GM21737 (cell line): ENCODE measurements around the gene NKX2-3.

Experiments used
- ATAC-seq: cut with Tn5 transposase; IDR thresholded peaks from one replicate; pipeline ENCODE4 v1.9.1; 2021; ENCODE audit warnings: mild to moderate bottlenecking, moderate library complexity; ENCODE audit not compliant: unreplicated experiment

NKX2-3 gene

DNA sequence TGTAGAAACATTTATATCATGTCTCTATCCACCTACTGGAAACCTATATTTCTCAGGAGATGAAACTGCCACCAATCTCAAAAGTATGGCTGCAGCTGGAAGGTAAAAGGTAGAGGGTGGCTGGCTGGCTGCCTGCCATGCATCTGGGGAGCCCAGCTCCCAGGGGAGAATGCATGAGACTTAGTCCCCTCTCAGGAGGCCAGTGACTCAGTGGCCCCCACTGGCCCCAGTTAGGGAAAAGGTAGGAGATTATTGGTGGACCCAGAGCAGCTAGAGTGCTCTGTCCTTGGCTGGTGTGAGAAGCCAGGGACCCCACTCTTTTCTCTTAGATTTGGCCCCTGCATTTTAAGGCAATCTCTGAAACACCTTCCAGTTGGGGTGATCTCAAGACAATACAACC is 6.8 kb upstream of the NKX2-3 start:
- no peak for ATAC-seq

DNA sequence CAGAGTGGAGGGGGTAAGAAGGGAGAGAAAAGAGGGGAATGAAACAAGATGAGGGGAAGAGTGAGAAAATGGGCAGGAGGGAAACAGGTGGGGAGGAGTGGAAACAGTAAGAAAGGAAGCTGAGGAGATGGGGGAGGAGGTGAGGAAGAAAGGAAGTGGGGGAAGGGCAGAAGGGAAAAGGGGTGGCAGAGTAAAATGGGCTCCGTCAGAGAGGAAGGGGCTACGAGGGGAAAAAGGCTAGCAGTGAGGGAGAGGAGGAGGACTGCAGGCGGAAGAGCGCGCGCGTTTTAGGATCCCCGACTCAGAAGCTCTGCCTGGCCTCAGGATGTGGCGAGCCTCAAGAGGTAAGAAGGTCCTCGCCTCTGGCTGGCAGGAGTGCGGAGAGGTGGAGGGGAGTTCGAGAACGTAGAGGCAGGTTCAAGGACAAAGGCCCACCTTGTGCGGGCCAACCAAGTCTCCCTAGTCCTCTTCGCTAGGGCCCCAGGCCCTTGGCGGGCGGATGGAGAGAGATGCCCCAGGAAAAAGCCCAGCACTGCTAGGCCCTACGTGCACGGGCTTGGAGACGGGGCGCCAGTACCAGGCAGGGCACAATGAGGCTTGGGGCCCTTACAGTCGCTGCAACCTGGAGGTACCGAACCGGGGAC is 5.8 kb upstream of the NKX2-3 start:
- no peak for ATAC-seq

DNA sequence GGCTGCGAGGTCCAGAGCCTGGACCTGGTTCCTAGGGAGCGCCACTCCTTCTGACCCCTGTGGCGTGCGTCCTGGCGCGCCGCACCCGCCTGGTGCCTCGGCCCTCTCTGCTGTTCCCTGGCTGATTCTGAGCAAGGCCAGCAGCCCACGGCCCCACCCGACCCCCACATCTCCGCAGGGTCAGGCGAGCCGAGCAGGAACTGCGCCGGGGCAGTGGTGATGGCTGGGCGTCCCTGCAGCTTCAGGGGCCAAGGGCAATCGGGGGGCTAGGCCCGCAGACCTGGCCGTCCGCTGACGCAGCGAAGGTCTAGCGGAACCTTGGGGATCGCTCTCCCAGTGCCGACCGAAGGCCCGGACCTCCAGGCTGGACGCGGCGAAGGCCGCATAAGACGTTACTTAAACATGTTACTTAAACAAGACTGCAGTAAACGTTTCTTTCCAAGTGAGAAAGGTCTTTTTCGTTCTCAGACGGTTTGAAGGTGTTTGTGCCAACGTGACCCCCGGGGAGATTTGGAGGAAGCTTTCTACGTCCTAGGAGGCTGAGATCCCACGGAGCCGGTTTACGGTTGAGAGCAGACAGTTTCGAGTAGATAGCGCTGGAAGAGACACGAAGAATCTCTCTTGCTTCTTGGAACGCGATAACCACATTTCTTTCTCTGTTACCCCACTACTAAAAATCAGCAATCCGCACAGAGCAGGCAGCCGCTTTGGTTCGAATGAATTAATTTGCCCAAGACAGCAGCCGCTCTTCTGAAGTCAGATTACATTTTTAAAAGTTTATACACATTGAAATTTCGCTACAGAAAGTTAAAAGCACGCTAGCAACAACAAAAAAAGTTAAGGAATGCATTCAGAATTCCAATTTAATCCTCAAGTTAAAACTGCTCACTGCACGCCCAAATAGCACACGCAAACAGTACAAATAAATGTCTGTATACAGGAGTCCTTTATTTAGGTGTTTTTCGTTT is 4.9 kb upstream of the NKX2-3 start:
- ATAC-seq = no peak

DNA sequence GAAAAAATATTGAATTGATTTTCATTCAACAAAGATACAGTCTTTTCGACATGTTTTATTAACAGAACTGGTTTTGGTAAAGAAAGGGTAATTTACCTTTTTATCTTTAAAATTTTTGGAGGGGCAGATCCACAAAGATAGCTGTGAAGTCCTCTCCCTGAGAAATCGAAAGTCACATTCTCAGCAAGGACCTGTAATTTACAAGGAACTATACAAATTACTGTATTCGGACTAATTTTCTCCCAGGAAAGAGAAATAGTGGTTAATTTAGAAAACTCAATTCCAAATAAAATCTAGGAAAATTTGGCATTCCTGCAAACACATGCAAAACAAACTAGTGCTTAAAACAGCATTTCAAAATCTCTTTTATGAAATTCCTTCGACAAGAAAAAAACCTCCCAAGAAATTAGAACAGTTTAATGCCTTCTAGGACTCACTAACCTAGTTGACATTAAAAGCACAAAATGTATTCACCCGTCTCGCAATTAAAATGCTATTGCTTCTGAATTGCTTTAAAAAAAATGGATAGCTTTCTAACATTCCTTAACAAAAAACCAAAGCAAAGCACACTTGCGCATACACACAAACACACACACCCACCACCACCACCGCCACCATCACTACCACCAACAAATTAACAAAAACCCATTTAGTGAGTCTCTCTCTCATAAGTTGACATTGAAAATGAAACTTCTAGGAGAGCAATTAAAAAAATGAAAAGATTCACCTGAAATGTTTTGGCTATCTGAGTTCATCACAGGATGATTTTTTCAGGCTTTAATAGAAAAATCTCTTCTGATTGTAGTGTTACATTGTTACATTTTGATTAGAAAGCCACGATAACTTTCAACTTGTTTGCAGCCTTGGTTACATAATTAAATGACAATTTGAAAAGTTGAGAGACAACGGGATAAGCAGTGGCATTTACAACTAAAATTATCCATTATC is 4.0 kb upstream of the NKX2-3 start:
- ATAC-seq = no peak

DNA sequence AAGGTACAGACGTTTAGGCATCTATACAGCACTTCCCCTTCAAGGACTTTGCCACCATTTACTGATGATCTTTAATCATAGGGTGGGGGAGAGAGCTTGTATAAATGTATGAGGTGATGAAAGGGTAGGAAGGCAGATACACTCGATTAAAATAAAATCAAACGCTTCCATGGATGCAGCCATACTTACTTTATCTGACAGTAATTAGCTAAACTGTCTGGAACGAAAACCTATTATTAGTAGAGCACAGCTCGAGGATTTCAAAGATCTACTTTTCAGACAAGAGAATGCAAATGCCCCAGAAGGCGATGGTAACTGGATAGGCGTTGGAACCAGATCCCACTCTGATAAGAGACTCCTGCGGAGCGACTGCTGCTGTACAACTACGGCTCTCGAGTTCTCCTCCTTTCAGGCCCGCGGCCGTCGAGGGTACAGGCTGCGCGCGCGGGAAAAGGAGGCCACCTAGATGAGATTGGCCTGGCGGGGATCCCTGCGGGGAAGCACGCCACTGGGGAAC is 3.1 kb upstream of the NKX2-3 start:
- ATAC-seq = no peak

DNA sequence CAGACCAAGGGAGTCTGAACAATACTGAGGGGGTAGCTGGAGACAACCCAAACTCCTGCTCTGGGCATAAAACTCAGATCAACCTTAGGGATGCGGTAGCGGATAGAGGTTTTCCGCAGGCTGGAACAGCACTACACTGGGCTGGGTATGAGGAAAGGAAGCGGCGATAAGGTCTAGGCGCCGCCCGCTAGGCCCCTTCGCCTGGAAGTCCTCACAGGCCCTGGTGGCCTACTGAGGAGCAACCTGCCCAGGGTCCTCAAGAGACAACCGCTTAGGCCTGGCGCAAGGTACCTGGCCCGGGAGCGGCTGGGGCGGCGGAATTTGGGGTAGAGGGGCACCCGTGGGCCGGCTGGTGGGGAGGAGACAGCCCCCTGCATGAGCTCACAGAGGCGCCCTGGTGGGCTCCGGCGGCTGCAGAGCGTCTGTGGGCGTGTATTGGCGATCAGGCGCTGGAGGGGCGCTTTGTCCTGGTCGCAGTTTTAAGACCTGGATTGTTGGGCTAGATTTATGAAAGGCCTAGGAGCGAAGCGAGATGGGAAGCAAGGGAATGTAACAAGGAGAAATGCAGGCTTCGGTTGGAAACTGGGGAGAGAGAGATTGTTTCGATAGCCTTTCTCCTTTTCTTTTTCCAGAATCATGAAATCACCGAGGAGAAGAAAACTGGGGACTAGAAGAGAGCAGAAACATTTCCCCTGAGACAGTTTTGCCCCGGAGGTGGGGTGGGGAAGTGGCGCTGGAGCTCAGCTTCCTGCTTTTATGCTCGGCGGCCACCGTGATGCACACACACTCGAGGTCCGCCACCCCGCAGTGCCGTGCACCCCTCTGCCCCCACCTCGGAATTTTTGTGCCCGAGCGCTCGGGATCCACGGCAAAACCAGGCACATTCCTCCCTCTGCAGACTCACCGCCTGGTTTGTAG is 2.4 kb upstream of the NKX2-3 start:
- no peak for ATAC-seq

DNA sequence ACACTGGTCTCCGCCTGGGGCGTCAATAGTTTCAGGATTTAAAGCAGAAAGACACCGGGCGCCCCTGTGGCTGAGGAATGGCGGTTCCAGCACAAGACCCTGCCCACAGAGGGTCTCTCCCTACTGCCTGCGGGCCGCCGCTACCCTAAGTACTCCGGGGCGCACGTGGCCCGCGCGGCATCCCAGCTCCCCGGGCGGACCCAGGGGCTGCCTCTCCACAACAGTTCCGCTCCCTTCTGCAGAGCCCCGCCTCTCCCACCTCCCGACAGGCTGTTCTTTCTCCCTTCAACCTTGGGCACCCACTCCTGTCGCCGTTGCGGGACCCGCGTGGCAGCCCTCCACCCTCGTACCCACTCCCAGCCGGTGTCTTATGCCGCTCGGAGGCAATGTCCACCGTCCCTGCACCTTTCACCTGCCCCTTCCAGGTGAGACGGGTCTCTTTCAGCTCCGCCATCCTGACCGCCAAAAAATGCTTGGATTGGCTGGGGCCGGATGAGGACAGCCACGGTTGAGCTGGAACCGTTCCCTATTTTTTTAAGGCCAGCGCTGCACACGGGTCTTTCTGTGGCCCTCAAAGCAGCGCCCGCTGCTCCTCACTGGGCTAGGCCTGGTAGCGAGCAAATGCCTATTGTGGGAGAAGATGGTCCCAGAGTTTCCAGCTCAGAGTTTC is 1.6 kb upstream of the NKX2-3 start:
- ATAC-seq = no peak

DNA sequence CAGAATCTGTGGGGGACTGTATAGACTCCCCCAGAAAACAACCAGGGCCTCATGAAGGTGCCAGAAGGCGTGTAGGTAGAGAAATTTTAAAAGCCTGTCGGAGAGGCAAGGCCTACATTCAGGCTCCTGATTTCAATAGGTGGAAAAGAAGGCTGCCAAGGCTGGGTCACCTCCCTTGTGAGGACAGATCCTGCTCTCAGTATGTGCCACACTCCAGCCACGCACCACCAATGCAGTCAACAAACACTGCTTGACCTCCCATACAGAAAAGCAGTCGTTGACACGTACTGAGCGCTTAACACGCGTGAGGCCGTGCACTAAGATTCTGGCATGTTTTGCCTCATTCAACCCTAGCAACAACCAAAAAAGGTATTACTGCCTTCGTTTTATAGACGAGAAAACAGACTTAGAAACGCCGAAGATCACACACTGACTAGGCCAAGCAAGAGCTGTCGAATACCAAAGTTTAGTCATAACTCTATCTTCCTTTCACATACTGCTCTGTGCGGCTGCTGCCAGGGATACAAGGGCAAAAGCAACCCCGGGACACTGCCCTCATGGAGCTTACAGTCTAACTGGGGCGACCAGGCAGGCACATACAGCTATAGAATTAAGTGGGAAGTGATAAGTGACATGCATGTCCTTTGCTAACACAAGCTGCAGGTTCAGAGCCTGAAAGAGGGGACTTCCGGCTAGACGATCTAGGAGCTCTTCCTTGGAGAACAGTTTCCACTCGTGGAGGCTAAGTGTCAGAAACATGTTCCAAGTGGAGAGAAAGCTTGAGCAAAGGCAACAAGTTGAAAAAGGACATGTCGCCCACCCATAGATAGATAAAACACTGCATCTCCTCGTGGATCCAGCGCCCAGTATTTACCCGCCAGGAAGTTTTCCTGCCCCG is 797 bp upstream of the NKX2-3 start:
- no peak for ATAC-seq

DNA sequence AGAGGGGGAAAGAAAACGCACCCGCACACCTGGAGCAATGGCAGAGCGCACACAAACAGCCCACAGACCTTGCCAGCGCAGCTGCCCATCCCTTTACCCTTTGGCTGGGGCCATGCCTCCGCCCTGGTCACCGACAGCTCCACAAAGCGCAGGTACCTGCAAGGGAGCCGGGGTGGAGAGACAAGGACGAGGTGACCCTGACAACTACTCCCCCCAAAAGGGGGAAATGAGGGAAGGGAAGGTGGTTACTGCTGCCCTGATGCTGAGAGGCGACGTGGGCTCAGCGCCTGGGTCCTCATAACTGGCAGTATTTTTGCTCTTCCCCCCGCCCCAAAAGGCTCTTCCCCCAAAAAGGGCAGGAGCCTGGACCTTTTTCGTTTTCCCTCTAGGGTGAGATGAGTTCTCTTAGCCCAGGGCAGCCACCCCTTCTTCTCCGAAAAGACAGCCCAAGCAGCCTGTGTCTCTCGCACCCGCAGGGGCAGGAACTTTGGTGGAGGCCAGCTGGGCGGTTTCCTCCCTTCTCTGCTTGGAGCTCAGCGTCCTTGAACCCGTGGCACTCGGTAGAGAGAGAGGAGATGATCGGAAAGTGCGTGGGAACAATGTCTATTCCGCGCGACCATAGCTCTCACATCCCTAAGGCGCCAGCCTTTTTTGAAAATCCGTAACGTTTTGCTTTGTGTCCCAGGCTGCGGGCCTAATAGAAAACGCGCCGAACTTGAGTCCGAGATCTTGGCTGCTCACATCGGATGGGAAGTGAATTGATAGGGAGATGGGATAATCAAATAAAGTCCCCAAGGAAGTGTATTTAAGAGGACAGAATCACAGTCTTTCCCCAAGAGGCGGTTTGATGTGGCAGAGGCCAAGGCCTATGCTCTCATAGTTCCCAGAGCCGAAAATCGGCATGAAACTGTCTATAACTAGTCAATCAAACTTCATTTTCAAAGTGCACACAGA is 1.0 kb downstream of the NKX2-3 start:
- ATAC-seq = no peak

DNA sequence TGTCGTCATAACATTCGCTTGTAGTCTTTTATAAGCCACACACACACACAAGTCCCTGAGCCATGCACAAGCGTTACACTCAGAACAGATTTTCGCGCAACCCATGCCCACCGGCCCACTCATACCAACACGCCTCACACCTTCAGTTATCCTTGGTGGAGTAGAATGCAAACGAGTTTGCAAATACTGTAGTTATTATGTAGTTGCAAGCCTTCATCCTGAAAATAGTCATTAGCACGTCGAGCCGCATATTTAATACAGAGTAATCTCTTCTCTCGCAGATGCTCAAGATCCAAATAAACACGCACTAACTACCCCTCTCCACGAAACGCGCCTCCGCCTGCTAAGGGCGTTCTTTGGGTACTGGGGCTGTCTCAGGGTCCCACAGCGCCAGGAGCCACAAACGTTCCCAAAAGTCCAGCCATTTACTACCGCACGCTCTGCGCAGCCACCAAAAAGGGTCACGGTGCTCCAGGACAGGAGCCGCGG is 1.8 kb downstream of the NKX2-3 start:
- ATAC-seq = no peak

DNA sequence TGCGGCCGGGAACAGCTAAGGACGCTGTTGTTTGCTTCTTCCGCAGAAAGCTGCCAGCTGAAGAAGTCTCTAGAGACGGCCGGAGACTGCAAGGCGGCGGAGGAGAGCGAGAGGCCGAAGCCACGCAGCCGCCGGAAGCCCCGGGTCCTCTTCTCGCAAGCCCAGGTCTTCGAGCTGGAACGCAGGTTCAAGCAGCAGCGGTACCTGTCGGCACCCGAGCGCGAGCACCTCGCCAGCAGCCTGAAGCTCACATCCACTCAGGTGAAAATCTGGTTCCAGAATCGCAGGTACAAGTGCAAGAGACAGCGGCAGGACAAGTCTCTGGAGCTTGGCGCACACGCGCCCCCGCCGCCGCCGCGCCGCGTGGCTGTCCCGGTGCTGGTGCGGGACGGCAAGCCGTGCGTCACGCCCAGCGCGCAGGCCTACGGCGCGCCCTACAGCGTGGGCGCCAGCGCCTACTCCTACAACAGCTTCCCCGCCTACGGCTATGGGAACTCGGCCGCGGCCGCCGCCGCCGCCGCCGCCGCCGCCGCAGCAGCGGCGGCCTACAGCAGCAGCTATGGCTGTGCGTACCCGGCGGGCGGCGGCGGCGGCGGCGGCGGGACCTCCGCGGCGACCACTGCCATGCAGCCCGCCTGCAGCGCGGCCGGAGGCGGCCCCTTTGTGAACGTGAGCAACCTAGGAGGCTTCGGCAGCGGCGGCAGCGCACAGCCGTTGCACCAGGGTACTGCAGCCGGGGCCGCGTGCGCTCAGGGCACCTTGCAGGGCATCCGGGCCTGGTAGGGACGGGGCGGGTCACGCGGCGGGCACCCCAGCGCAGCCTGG is 2.4 kb downstream of the NKX2-3 start:
- no peak for ATAC-seq

DNA sequence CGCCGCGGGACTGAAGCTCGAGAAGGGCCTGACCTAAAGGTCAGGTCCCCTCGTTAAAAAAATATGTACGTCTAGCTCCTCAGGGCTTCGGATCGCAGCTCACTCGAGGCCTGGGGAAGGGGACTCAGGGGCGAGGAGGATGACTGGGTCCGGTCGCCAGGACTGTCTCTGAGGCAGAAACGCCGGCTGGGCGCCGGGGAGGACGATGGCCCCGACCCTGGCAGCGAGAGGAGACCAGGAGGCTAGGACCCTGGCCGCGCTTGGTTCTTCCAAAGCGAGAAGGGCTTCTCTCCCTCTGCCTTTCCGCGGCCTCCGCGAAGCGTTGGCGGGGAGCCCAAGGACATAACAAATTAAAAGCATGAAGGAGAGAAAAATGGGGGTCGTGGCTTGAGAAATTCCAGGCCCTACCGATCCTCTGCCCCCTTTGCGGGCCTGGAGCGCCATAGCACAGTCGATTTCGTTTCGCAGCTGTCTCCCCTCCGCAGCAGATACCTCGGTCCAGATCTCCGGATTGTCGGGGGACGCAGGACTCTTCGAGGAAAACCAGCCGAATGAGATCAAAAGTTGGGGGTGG is 3.1 kb downstream of the NKX2-3 start:
- ATAC-seq = no peak

DNA sequence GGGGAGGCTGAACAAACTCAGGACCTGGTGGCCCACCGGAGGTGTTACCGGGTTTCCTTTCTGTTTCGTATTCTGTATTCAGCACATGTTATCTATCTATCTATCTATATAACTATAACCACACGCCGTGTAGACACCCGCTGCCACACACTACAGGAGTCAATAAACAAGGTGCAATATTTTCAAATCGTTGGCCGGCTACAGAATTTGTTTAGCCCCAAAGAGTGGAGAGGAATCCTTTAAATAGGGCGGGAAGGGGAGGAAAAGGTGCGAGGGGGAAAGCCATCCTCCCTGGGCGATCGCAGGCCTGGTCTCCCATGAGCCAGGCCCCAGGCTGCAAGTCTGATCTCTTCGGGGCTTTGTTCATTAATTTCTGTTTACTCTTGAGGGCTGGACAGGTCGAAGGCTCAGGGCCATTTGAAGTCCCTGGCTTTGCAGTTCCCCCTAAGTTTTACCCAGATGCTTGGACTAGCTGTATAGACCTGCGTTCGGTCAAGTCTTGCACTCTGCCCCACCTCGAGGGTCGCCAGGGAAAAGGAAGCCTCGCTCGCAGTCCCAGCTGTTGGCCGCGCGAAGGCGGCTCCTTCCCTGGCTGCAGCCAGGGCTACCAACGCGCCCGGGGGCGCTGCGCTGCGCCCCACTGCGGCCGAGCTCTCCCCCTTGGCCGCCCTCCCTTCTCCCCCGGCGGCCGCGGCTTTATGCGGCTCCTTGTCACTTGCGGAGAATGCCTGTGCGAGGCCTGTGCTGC is 3.8 kb downstream of the NKX2-3 start:
- ATAC-seq = no peak

DNA sequence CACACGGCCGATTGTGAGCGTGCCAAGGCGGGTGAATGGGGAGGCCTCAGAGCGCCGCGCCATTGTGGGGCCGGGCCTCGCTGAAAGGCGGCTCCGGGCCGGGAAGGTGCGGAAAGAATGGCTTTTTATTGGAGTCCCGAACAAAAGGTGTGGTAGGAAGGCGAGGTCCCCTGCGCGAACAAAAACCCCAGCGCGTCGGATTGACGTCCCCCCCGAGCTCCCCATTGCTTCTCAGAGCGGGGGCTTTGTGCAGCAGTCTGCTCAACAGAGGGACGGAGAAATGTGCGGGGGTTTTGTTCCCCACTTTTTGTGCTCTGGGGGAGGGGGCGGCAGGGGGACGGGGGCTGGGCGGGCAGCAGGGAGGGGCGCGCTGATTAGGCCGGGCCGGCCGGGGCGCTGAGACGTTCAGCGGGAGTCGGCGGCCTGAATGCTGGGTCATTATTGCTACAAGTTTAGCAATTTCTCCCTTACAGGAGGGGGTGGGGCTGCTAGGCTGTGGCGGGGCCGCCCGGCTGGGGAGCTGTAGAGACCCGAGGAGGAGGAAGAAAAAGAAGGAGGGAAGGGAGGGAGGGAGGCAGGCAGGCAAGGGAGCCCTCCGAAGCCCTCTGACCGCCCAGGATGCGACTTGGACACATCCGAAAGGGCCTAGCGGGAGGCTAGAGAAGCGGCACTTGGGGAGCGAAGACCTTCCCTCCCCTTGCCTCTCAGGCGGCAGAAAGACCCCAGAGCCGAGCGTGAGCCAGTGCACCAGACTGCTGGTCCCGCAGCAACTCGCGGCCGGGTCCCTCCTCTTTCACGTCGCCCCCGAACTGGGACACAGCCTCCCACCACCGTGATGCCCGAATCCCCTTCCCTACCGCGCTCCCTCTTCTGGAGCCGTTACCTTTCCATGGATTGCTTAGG is 4.6 kb downstream of the NKX2-3 start:
- ATAC-seq = no peak
